Brain microvascular endothelial cell (primary cell): ENCODE measurements around the gene NTRK3.

Experiments used
- DNase-seq: peaks from one replicate; pipeline ENCODE4 v3.0.0-alpha.2; 2020
- H3K27ac ChIP-seq: fragments of 250-450 bp; sonication (Bioruptor Pico); 2 replicates; pipeline ENCODE4 v1.5.1; 2020; ENCODE audit warnings: mild to moderate bottlenecking, moderate library complexity
- H3K27me3 ChIP-seq: fragments of 250-450 bp; sonication (Bioruptor Pico); replicated peaks from 2 replicates; pipeline ENCODE4 v1.5.1; 2020; ENCODE audit warnings: mild to moderate bottlenecking
- H3K36me3 ChIP-seq: fragments of 250-450 bp; sonication (Bioruptor Pico); replicated peaks from 2 replicates; pipeline ENCODE4 v1.5.1; 2020; ENCODE audit warnings: mild to moderate bottlenecking
- H3K4me3 ChIP-seq: 2 replicates; pipeline ENCODE4 v1.5.1; 2011; ENCODE audit warnings: low read depth, mild to moderate bottlenecking, control low read depth, low read length, moderate library complexity
- in situ Hi-C: cut with HindIII; loops from 2 replicates; pipeline ENCODE4 v1.10.0; 2017; ENCODE audit warnings: low sequenced_read_pairs, low pct_ligation_motif_present
- TF ChIP-seq, protein P1 (sequence below): IDR thresholded peaks from 2 replicates; pipeline ENCODE4 v1.5.1; 2011; ENCODE audit warnings: low read depth, mild to moderate bottlenecking, moderate library complexity, low read length, control low read depth, inconsistent platforms; ENCODE audit errors: missing control alignments

Gene NTRK3

DNA sequence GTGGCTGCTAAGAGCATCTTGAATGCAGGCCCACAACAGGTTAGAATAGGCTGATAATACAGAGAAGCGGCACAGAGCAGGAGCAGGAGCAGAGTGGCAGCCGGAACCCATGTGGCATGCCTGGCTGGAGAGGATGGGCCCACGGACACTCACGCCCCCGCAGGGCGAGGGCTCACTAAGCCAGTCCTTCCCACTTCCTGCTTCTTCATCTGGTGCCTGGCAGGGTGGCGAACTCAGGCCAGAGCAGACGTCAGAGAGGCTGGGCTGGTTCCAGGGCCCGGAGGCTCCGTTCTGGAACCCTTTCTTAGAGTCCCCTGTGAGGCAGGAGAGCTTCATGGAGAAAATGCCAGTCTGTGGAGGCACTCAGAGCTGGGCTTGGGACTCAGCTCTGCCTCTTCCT is 195.1 kb downstream of the NTRK3 start:
- H3K27ac ChIP-seq: no peak overlapping the region
- TF ChIP-seq, protein P1, sequence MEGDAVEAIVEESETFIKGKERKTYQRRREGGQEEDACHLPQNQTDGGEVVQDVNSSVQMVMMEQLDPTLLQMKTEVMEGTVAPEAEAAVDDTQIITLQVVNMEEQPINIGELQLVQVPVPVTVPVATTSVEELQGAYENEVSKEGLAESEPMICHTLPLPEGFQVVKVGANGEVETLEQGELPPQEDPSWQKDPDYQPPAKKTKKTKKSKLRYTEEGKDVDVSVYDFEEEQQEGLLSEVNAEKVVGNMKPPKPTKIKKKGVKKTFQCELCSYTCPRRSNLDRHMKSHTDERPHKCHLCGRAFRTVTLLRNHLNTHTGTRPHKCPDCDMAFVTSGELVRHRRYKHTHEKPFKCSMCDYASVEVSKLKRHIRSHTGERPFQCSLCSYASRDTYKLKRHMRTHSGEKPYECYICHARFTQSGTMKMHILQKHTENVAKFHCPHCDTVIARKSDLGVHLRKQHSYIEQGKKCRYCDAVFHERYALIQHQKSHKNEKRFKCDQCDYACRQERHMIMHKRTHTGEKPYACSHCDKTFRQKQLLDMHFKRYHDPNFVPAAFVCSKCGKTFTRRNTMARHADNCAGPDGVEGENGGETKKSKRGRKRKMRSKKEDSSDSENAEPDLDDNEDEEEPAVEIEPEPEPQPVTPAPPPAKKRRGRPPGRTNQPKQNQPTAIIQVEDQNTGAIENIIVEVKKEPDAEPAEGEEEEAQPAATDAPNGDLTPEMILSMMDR: no peak
- no peaks in the 10 kb centered on the region for H3K27me3 ChIP-seq
- no peak for DNase-seq
- in situ Hi-C loops: no loop called here
- H3K4me3 ChIP-seq: no peak overlapping the region
- H3K36me3 ChIP-seq: no peaks in the 10 kb centered on the region

DNA sequence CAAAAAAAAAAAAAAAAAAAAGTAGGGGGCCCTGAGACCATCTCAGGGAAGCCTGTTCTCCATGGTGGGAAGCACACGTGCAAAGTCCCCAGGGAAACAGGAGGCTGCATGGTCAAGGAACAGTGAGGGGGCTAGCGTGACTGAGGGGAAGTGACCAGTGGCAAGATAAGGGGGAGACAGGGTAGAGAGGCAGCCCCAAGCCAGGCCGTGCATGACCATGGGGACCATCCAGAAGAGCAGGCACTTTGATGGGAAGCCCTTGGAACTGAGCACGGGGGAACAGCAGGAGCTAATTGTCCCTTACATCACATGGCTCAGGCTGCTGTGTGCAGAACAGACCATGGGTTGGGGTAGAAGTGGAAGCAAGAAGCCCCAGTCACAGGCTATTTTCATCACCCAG is 196.2 kb downstream of the NTRK3 start:
- Histone ChIP-seq H3K27me3 (no peaks in the 10 kb centered on the region), H3K36me3 (no peaks in the 10 kb centered on the region), H3K27ac (no peak overlapping the region), H3K4me3 (no peak overlapping the region)
- in situ Hi-C loops: no loop called here
- TF ChIP-seq, protein P1: no peak
- DNase-seq: no peak

DNA sequence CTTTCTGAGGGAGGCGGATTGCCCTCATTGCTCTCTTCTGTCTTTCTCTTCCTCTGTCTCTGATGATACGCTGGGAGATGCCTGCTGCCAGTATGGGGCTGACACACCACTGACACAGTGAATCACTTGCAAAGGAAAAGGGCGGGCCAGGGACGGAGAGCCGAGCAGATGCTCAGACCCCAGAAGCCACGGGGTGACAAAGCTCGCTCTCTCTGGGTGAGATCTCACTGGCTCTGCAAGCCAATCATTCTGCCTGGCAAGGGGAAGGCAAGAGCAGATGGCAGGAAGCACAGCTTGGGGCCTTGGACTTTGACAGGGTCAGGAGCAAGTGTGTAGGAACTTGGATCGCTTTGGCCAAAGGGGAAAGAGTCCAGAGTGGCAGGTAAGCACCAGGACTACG is 198.7 kb downstream of the NTRK3 start:
- TF ChIP-seq, protein P1: no peak
- no peak for DNase-seq
- Histone ChIP-seq H3K4me3 (no peak overlapping the region), H3K27me3 (no peaks in the 10 kb centered on the region), H3K27ac (no peak overlapping the region), H3K36me3 (no peaks in the 10 kb centered on the region)
- in situ Hi-C loops: no loop called here

DNA sequence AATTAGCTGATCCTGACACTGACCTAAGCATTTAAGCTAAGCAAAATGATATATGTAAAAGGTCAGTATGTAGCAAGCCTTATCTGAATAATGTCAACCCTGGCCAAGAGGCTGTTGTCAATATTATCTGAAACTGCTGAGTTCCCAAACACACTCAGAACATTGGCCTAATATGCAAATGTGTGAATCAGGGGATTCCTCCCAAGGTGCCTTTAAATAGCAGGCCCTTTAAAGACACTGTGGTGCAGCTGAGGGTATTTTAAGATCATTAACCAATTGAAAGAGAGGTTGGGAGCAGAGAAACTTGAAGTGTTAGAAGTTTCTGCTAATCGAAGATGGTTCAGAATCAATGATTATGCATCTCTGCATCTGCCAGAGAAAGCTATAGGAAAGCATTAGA is 207.0 kb downstream of the NTRK3 start:
- DNase-seq: no peak
- Histone ChIP-seq H3K36me3 (no peaks in the 10 kb centered on the region), H3K4me3 (no peak overlapping the region), H3K27me3 (no peaks in the 10 kb centered on the region), H3K27ac (no peak overlapping the region)
- in situ Hi-C loops: no loop called here
- TF ChIP-seq, protein P1: no peak

DNA sequence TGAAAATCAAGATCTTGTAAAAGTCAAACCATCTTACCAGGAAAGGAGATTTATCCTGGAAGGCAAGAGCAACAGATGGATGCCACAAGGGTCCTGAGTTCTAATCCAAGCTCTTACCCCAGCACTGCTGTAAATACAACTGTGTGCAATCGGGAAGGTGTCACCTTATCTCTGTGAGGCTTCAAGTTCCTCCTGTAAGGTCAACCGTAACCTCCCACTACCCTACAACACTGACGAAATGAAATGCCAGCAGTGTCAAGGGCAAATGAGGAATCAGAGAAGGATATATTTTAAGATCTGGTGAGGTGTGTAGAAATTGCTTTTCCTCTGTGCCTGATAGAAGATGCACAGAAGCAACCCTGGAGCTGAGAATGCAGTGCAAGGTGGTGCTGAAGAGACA is 207.8 kb downstream of the NTRK3 start:
- DNase-seq: no peak
- Histone ChIP-seq H3K27ac (no peak overlapping the region), H3K4me3 (no peak overlapping the region), H3K36me3 (no peaks in the 10 kb centered on the region), H3K27me3 (no peaks in the 10 kb centered on the region)
- TF ChIP-seq, protein P1: no peak
- in situ Hi-C loops: no loop called here

DNA sequence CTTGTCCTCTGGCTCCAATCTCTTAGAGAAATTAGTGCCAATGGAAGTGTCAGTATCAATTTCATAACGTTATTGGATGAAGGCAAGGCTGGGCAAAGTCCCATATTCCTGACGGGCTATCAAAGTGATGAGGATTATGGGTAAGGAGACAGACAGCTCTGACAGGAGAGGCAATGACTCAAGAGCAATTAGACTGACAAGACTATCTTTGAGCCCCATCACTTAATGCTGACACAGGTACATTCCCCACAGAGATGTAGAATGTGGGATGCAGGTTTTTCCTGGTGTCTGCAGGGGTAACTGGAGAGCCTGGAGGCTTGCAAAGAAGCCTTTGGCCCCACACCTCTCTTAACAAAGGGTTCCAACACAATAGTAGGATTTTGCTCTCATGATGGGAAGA is 208.3 kb downstream of the NTRK3 start:
- Histone ChIP-seq H3K27ac (no peak overlapping the region), H3K27me3 (no peaks in the 10 kb centered on the region), H3K36me3 (no peaks in the 10 kb centered on the region), H3K4me3 (no peak overlapping the region)
- no peak for DNase-seq
- TF ChIP-seq, protein P1: no peak
- in situ Hi-C loops: no loop called here
